B cell (primary cell): ENCODE results near the gene HCN1. TPM values are rescaled to one million over a fixed set of nuclear protein-coding genes. Genes with fewer than 3 reads are reported as not detected.

ENCODE experiments used
- ATAC-seq: fragments of 200-7000 bp; cut with Tn5 transposase; one replicate; pipeline ENCODE4 v1.10.0; 2021; ENCODE audit warnings: low read depth, mild to moderate bottlenecking, moderate number of reproducible peaks, moderate library complexity
- CTCF ChIA-PET: fragments of 350-600 bp; sonication (Branson Sonifier 250); formaldehyde crosslinking; loops from one replicate; lab custom pipeline; 2021; ENCODE audit warnings: antibody characterized with exemption, inconsistent platforms; lab: Charles Lee
- POLR2A ChIA-PET: fragments of 350-600 bp; sonication (Branson Sonifier 250); formaldehyde crosslinking; loops from one replicate; lab custom pipeline; 2021; ENCODE audit warnings: antibody characterized with exemption; lab: Charles Lee
- DNase-seq: peaks from one replicate; pipeline ENCODE4 v3.0.0; 2013
- H2AFZ ChIP-seq: 2 replicates; pipeline ENCODE4 v1.6.1; 2012; ENCODE audit warnings: mild to moderate bottlenecking, low read depth, low read length; ENCODE audit not compliant: insufficient read depth, poor library complexity, severe bottlenecking
- H3K27ac ChIP-seq, 2 donors: 1 replicate in 1 of 2; 2 replicates in 1 of 2; pipeline ENCODE4 v1.5.1; 2012 to 2013; ENCODE audit warnings: low read length in 2 of 2, mild to moderate bottlenecking in 2 of 2, moderate library complexity in 1 of 2
- H3K27me3 ChIP-seq, 4 experiments: fragments of 200-600 bp in 1 of 4; sonication (generic) in 1 of 4; replicated peaks in 1 of 4; 1 replicate in 2 of 4; 2 replicates in 2 of 4; pipeline versions ENCODE4 v1.6.1 to v1.7.0; 2013 to 2016; ENCODE audit warnings: low read length in 3 of 4, mild to moderate bottlenecking in 2 of 4, mixed read lengths in 1 of 4, moderate library complexity in 1 of 4; ENCODE audit not compliant: insufficient read depth in 4 of 4, control insufficient read depth in 3 of 4; ENCODE audit errors: control extremely low read depth in 1 of 4
- H3K36me3 ChIP-seq, 2 experiments: replicated peaks in 1 of 2; 1 replicate in 1 of 2; 2 replicates in 1 of 2; pipeline versions ENCODE4 v1.6.1 to v1.7.1; 2013; ENCODE audit warnings: low read length in 1 of 2; ENCODE audit not compliant: insufficient read depth in 2 of 2, control insufficient read depth in 1 of 2; ENCODE audit errors: control extremely low read depth in 1 of 2, extremely low read depth in 1 of 2
- H3K4me1 ChIP-seq, 2 donors: fragments of 200-600 bp in 1 of 2; sonication (generic) in 1 of 2; 1 replicate in 1 of 2; 2 replicates in 1 of 2; pipeline versions ENCODE4 v1.5.1 to v1.6.1; 2013 to 2017; ENCODE audit warnings: low read length in 2 of 2; ENCODE audit not compliant: control insufficient read depth in 2 of 2, insufficient read depth in 2 of 2
- H3K4me2 ChIP-seq: replicated peaks from 2 replicates; pipeline ENCODE3; 2012; ENCODE audit warnings: mild to moderate bottlenecking, low read depth, low read length; ENCODE audit not compliant: poor library complexity, severe bottlenecking
- H3K4me3 ChIP-seq, 5 experiments: fragments of 200-600 bp in 1 of 5; sonication (generic) in 1 of 5; 1 replicate in 3 of 5; 2 replicates in 2 of 5; pipeline versions ENCODE4 v1.5.1 to v1.7.0; 2011 to 2016; ENCODE audit warnings: low read length in 4 of 5, mild to moderate bottlenecking in 4 of 5, low read depth in 2 of 5, control low read depth in 1 of 5, moderate library complexity in 1 of 5; ENCODE audit not compliant: insufficient read depth in 1 of 5; ENCODE audit errors: control extremely low read depth in 1 of 5, extremely low read depth in 1 of 5
- H3K79me2 ChIP-seq: fragments of 200-600 bp; sonication (generic); one replicate; pipeline ENCODE4 v1.6.0; 2016; ENCODE audit warnings: low read length; ENCODE audit not compliant: control insufficient read depth, insufficient read depth
- H3K9ac ChIP-seq: fragments of 200-600 bp; sonication (generic); 2 replicates; pipeline ENCODE4 v1.6.1; 2017; ENCODE audit warnings: mild to moderate bottlenecking, low read length, moderate library complexity
- H3K9me3 ChIP-seq, 3 donors: one replicate each; pipeline versions ENCODE4 v1.6.1 to v1.7.1; 2013; ENCODE audit warnings: low read length in 2 of 3; ENCODE audit not compliant: control insufficient read depth in 2 of 3, insufficient read depth in 1 of 3; ENCODE audit errors: control extremely low read depth in 1 of 3
- H4K20me1 ChIP-seq: 2 replicates; pipeline ENCODE4 v1.6.0; 2012; ENCODE audit warnings: mild to moderate bottlenecking, low read length; ENCODE audit not compliant: insufficient read depth, control insufficient read depth, poor library complexity, severe bottlenecking
- H3K27ac Mint-ChIP-seq: one replicate; pipeline ENCODE4 v1.8.0; 2021; ENCODE audit warnings: mixed read lengths
- H3K27me3 Mint-ChIP-seq: one replicate; pipeline ENCODE4 v1.8.0; 2021; ENCODE audit warnings: mixed read lengths
- H3K4me1 Mint-ChIP-seq: one replicate; pipeline ENCODE4 v1.8.0; 2021; ENCODE audit warnings: mixed read lengths
- H3K4me3 Mint-ChIP-seq: one replicate; pipeline ENCODE4 v1.8.0; 2021; ENCODE audit warnings: mixed read lengths
- H3K9me3 Mint-ChIP-seq: one replicate; pipeline ENCODE4 v1.8.0; 2022; ENCODE audit warnings: mixed read lengths; ENCODE audit not compliant: insufficient read depth
- EZH2 ChIP-seq: IDR thresholded peaks from 2 replicates; pipeline ENCODE4 v1.6.1; 2012; ENCODE audit warnings: borderline replicate concordance, low read depth, mild to moderate bottlenecking, moderate library complexity, low read length; ENCODE audit not compliant: insufficient read depth, poor library complexity, severe bottlenecking
- WGBS: methylation state at CpG from one replicate; pipeline ENCODE4 v1.1.5; 2013; ENCODE audit warnings: missing lambda C conversion rate; ENCODE audit not compliant: insufficient coverage; 5-methylcytosine and 5-hydroxymethylcytosine counted together
- intact Hi-C: fragments of 100-400 bp; cut with micrococcal nuclease; formaldehyde crosslinking; loops from one replicate; pipeline ENCODE4 v1.10.0; 2022
- polyA plus RNA-seq: library from polyadenylated mRNA; depleted of rRNA; stranded (reverse); fragments of >200 nt; gene quantifications from 2 replicates; pipeline ENCODE4 v1.2.3, GENCODE V29; 2012
- total RNA-seq, 2 donors: library from RNA; stranded (reverse); fragments of 120-200 nt in 1 of 2; gene quantifications; 1 replicate in 1 of 2; 2 replicates in 1 of 2; pipeline versions ENCODE4 v1.2.3 to v1.2.4, GENCODE V29; 2013 to 2022
- TF ChIP-seq, protein P1 (sequence below): fragments of 200-600 bp; IDR thresholded peaks from one replicate; pipeline ENCODE4 v1.8.0; 2022; ENCODE audit warnings: antibody characterized with exemption, mild to moderate bottlenecking

The HCN1 gene
- total and polyA plus RNA-seq, 2 donors (not counting 1 experiment from before 2014, with no cell fraction given) = not detected

GRCh38 chr5:45532826-45533624, 163.2 kb downstream of the HCN1 start:
- no peaks in the 10 kb centered on the region for H3K9me3 Mint-ChIP-seq
- ChIA-PET CTCF (no interaction called here), POLR2A (no interaction called here)
- H3K4me1 Mint-ChIP-seq = no peaks in the 10 kb centered on the region
- intact Hi-C loops = no loop called here
- Histone ChIP-seq H3K27me3 (no peaks in the 10 kb centered on the region), H3K9me3 (no peaks in the 10 kb centered on the region), H2AFZ (no peak overlapping the region), H3K4me2 (no peak overlapping the region), H3K27ac (no peak overlapping the region), H3K4me1 (no peaks in the 10 kb centered on the region), H3K4me3 (no peak overlapping the region), H4K20me1 (no peaks in the 10 kb centered on the region), H3K79me2 (no peaks in the 10 kb centered on the region), H3K36me3 (no peaks in the 10 kb centered on the region), H3K9ac (no peak overlapping the region)
- DNase-seq (no peak), ATAC-seq (no peak)
- no peak overlapping the region for H3K27ac Mint-ChIP-seq
- no peaks in the 10 kb centered on the region for H3K27me3 Mint-ChIP-seq
- H3K4me3 Mint-ChIP-seq = no peak overlapping the region
- TF ChIP-seq, protein P1, sequence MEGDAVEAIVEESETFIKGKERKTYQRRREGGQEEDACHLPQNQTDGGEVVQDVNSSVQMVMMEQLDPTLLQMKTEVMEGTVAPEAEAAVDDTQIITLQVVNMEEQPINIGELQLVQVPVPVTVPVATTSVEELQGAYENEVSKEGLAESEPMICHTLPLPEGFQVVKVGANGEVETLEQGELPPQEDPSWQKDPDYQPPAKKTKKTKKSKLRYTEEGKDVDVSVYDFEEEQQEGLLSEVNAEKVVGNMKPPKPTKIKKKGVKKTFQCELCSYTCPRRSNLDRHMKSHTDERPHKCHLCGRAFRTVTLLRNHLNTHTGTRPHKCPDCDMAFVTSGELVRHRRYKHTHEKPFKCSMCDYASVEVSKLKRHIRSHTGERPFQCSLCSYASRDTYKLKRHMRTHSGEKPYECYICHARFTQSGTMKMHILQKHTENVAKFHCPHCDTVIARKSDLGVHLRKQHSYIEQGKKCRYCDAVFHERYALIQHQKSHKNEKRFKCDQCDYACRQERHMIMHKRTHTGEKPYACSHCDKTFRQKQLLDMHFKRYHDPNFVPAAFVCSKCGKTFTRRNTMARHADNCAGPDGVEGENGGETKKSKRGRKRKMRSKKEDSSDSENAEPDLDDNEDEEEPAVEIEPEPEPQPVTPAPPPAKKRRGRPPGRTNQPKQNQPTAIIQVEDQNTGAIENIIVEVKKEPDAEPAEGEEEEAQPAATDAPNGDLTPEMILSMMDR = no peak
- TF ChIP-seq EZH2 = no peak
- no CpG with 5 or more reads among the region's 4 CpGs for WGBS

DNA sequence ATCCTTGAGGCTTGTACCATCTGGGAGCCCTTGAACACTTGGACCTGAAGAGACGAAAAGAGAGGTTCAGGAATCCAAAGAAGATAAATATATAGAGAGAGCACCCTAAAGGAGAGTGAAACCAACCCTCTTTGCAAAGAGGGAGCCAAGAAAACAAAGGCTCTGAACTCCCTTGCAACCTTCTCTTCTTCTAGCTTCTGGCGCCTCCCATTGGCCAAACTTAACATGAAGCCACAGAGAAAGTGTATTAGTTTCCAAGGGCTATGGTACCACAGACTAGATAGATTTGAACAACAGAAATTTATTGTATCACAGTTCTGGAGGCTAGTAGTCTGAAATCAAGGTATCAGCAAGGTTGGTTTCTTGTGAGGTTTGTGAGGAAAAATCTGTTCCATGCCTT, 175.1 kb downstream of the HCN1 start:
- Histone ChIP-seq H3K9me3 (no peaks in the 10 kb centered on the region), H3K4me2 (no peak overlapping the region), H3K79me2 (no peaks in the 10 kb centered on the region), H3K9ac (no peak overlapping the region), H3K36me3 (no peaks in the 10 kb centered on the region), H3K4me1 (no peaks in the 10 kb centered on the region), H4K20me1 (no peaks in the 10 kb centered on the region), H3K4me3 (no peak overlapping the region), H3K27me3 (no peaks in the 10 kb centered on the region), H3K27ac (no peak overlapping the region), H2AFZ (no peak overlapping the region)
- Mint-ChIP-seq H3K27me3 (no peaks in the 10 kb centered on the region), H3K27ac (no peak overlapping the region), H3K4me1 (no peaks in the 10 kb centered on the region), H3K9me3 (no peaks in the 10 kb centered on the region), H3K4me3 (no peak overlapping the region)
- ATAC-seq (no peak), DNase-seq (no peak)
- ChIA-PET POLR2A (no interaction called here), CTCF (no interaction called here)
- intact Hi-C loops = no loop called here
- TF ChIP-seq, protein P1 = no peak
- TF ChIP-seq EZH2 = no peak
- no CpG with 5 or more reads among the region's 2 CpGs for WGBS
